DOHH2 (cell line): ENCODE data around the gene KIDINS220.

Experiments used
- CTCF ChIP-seq: fragments of 200-600 bp; sonication (generic); IDR thresholded peaks from one replicate; pipeline ENCODE4 v1.5.1; 2014; ENCODE audit warnings: antibody characterized with exemption, mild to moderate bottlenecking, low read depth, low read length; ENCODE audit not compliant: poor library complexity, severe bottlenecking
- EZH2phosphoT487 ChIP-seq: fragments of 200-600 bp; sonication (generic); IDR thresholded peaks from 2 replicates; pipeline ENCODE4 v1.6.1; 2017; ENCODE audit warnings: borderline replicate concordance, mild to moderate bottlenecking, antibody characterized with exemption, low read length, moderate library complexity, mixed read lengths

GRCh38 chr2:8847400-8847799, 10.0 kb upstream of the KIDINS220 start:
- TF ChIP-seq CTCF (no peak), EZH2phosphoT487 (no peak)
